Osteocyte (in vitro differentiated cells): ENCODE data around the gene TECTB. TPM values are rescaled to one million over a fixed set of nuclear protein-coding genes. Genes with fewer than 3 reads are reported as not detected.

Source experiments
- DNase-seq: peaks from one replicate; pipeline ENCODE4 v3.0.0; 2021; ENCODE audit warnings: mixed read lengths; ENCODE audit not compliant: unreplicated experiment; ENCODE audit errors: extremely low spot score
- H3K27ac Mint-ChIP-seq: one replicate; pipeline ENCODE4 v1.8.0; 2021; ENCODE audit warnings: mild to moderate bottlenecking, mixed read lengths; ENCODE audit not compliant: unreplicated experiment
- H3K27me3 Mint-ChIP-seq: one replicate; pipeline ENCODE4 v1.8.0; 2021; ENCODE audit warnings: mixed read lengths; ENCODE audit not compliant: unreplicated experiment
- H3K36me3 Mint-ChIP-seq: one replicate; pipeline ENCODE4 v1.8.0; 2021; ENCODE audit warnings: mixed read lengths; ENCODE audit not compliant: unreplicated experiment
- H3K4me1 Mint-ChIP-seq: one replicate; pipeline ENCODE4 v1.8.0; 2021; ENCODE audit warnings: mixed read lengths; ENCODE audit not compliant: unreplicated experiment
- H3K4me3 Mint-ChIP-seq: one replicate; pipeline ENCODE4 v1.8.0; 2021; ENCODE audit warnings: mild to moderate bottlenecking, moderate library complexity, mixed read lengths; ENCODE audit not compliant: unreplicated experiment
- H3K9me3 Mint-ChIP-seq: one replicate; pipeline ENCODE4 v1.8.0; 2021; ENCODE audit warnings: mixed read lengths; ENCODE audit not compliant: unreplicated experiment
- CTCF ChIP-seq: fragments of 200-600 bp; sonication (generic); IDR thresholded peaks from 2 replicates; pipeline ENCODE4 v1.5.0; 2021; ENCODE audit warnings: antibody characterized with exemption, mild to moderate bottlenecking, moderate library complexity
- total RNA-seq: library from RNA; stranded (reverse); gene quantifications from 2 replicates; pipeline ENCODE4 v1.2.1, GENCODE V29; 2021

TECTB gene
- total RNA-seq, 1 donor from 2014 or later = not detected

DNA sequence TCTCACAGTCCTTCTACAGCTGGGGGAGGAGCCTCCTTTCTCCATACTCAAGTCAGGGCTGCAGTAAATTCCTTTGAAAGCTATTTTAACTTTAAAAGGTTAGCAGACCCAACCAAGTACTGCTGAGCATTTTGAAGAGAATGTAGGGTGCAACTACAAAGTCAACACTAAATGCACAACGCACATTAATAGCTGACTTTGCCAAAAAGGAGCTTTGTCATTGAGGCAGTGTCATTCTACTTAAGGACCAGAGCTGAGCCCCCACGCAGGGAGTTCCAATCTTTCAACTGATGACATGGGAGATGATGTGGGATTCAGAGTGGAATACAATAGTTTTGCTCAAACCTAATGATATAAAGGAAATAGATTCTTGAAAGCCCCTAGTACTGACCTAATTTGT, 20.3 kb downstream of the TECTB start:
- TF ChIP-seq CTCF = no peak
- no peak for DNase-seq
- H3K9me3 Mint-ChIP-seq = no peaks in the 10 kb centered on the region
- H3K4me1 Mint-ChIP-seq = no peaks in the 10 kb centered on the region
- no peak overlapping the region for H3K27ac Mint-ChIP-seq
- no peaks in the 10 kb centered on the region for H3K36me3 Mint-ChIP-seq
- H3K4me3 Mint-ChIP-seq = no peak overlapping the region
- H3K27me3 Mint-ChIP-seq = peaks cover 22% of the 10 kb centered on the region

DNA sequence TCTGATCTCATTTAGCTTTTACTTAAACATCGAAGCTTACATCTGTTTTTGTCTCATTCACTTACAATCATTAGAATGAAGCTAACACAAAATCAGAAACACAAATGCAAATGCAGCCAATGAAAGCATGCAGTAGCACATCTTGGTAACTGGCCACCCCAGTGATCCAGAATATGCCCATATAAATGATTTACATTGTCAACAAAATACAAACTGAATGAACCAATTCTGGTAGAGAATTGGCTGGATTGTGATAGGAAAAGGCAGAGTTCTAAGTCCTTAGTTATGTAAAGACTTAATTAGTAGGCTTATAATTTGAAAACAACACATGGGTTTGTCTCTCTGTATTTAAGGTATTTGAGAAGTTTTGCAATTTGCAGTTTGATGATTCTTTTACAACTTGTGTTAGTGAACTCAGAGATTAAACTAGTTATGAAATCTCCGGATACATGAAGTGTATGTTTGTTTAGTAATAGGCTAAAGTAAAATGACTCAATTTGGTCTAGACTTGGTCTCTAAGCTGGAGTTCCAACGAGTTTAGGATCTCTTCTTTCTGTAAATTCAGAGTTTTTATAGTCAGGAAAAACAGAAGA, 21.2 kb downstream of the TECTB start:
- Mint-ChIP-seq H3K27me3 (peaks cover 21% of the 10 kb centered on the region), H3K27ac (no peak overlapping the region), H3K4me1 (no peaks in the 10 kb centered on the region), H3K36me3 (no peaks in the 10 kb centered on the region), H3K9me3 (no peaks in the 10 kb centered on the region), H3K4me3 (no peak overlapping the region)
- no peak for DNase-seq
- no peak for TF ChIP-seq CTCF

GRCh38 chr10:112307358-112308124, 24.3 kb downstream of the TECTB start:
- TF ChIP-seq CTCF = peak; percentile 60
- Mint-ChIP-seq H3K27me3 (peaks cover 24% of the 10 kb centered on the region), H3K4me1 (no peaks in the 10 kb centered on the region), H3K9me3 (no peaks in the 10 kb centered on the region), H3K4me3 (no peak overlapping the region), H3K36me3 (no peaks in the 10 kb centered on the region), H3K27ac (no peak overlapping the region)
- DNase-seq = no peak

GRCh38 chr10:112308125-112308502, 24.9 kb downstream of the TECTB start:
- Mint-ChIP-seq H3K4me1 (no peaks in the 10 kb centered on the region), H3K27ac (no peak overlapping the region), H3K9me3 (no peaks in the 10 kb centered on the region), H3K4me3 (no peak overlapping the region), H3K36me3 (no peaks in the 10 kb centered on the region), H3K27me3 (peaks cover 26% of the 10 kb centered on the region)
- no peak for DNase-seq
- no peak for TF ChIP-seq CTCF

GRCh38 chr10:112311481-112311880, 28.3 kb downstream of the TECTB start:
- Mint-ChIP-seq H3K36me3 (no peaks in the 10 kb centered on the region), H3K4me3 (no peak overlapping the region), H3K9me3 (no peaks in the 10 kb centered on the region), H3K27me3 (peaks cover 22% of the 10 kb centered on the region), H3K27ac (no peak overlapping the region), H3K4me1 (no peaks in the 10 kb centered on the region)
- no peak for DNase-seq
- no peak for TF ChIP-seq CTCF
